ENCODE data around the gene BEAN1. TPM values are rescaled to one million over a fixed set of nuclear protein-coding genes. Genes with fewer than 3 reads are reported as not detected.

BEAN1 gene
- total and polyA plus RNA-seq, 9 of the 15 experiments (the other 6 are each of a cell fraction or from before 2014, with no cell fraction given), result not detected

DNA sequence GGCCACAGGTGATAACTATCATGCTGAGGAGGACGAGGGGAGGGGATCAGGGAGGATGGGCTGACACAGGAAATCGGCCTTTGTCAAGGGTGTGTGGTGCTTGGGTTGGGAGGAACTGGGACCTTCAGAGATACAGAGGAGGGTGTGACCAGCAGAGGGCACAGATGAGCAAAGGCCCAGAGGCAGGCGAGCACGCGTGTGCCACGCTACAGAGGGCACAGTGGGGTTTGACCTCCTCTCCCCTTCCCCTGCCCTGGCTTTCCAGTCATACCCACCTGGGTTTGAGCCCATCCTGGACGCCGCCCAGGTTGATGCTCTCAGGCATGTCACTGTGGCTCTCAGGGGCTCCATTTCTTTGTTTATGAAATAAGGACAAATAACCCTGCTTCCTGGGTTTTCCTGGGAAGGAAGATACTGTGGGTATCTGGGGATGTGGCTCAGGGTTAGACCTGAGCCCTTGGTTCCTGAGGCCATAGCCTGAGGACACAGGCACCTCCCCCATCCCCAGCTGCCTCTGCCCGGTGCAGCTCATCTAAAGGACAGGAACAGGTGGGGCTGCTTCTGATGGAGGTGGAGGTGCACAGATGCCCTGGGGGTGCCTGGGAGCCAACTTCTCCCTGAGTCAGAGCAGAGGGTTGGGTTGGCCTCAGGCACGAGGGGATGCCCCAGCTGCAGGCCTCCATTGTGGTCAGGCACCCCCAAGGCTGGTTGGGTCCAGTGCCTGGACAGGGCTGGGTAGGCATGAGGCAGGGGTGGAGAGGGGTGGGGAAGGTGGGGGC lies 51.8 kb downstream of the BEAN1 start (continued):
- TF ChIP-seq ZNF263 (CRISPR knock-in tag; IDR thresholded peaks at IDR 0.05; ENCODE audit: borderline replicate concordance) (peak; percentile 92), ZNF766 (CRISPR knock-in tag; conservative IDR thresholded peaks at IDR 0.05) (no peak), COPS2 (conservative IDR thresholded peaks at IDR 0.05) (no peak), SOX6 (IDR thresholded peaks at IDR 0.05) (no peak), GABPB2 (CRISPR knock-in tag; conservative IDR thresholded peaks at IDR 0.05) (no peak), CC2D1A (IDR thresholded peaks at IDR 0.05) (no peak), OTX1 (CRISPR knock-in tag; IDR thresholded peaks at IDR 0.05) (no peak), JUNB (CRISPR knock-in tag; conservative IDR thresholded peaks at IDR 0.05) (no peak), DMBX1 (CRISPR knock-in tag; IDR thresholded peaks at IDR 0.05; ENCODE audit: borderline replicate concordance) (no peak), TFAM (CRISPR knock-in tag; conservative IDR thresholded peaks at IDR 0.05) (no peak), RNF2 (IDR thresholded peaks at IDR 0.05) (no peak), IRF2 (CRISPR knock-in tag; IDR thresholded peaks at IDR 0.05) (no peak), POLR2AphosphoS2 (IDR thresholded peaks at IDR 0.05; ENCODE audit: low read length) (no peak), SRSF7 (optimal IDR thresholded peaks at IDR 0.05; ENCODE audit: low read depth, low read length) (no peak), MTA2 (IDR thresholded peaks at IDR 0.05; ENCODE audit: low read depth) (no peak), RAD51 (IDR thresholded peaks at IDR 0.05; ENCODE audit: borderline replicate concordance, low read depth) (no peak)
- TF ChIP-seq, protein P1, sequence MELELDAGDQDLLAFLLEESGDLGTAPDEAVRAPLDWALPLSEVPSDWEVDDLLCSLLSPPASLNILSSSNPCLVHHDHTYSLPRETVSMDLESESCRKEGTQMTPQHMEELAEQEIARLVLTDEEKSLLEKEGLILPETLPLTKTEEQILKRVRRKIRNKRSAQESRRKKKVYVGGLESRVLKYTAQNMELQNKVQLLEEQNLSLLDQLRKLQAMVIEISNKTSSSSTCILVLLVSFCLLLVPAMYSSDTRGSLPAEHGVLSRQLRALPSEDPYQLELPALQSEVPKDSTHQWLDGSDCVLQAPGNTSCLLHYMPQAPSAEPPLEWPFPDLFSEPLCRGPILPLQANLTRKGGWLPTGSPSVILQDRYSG (tag; conservative IDR thresholded peaks at IDR 0.05; ENCODE audit: low read depth), result no peak
- TF ChIP-seq, protein P2, sequence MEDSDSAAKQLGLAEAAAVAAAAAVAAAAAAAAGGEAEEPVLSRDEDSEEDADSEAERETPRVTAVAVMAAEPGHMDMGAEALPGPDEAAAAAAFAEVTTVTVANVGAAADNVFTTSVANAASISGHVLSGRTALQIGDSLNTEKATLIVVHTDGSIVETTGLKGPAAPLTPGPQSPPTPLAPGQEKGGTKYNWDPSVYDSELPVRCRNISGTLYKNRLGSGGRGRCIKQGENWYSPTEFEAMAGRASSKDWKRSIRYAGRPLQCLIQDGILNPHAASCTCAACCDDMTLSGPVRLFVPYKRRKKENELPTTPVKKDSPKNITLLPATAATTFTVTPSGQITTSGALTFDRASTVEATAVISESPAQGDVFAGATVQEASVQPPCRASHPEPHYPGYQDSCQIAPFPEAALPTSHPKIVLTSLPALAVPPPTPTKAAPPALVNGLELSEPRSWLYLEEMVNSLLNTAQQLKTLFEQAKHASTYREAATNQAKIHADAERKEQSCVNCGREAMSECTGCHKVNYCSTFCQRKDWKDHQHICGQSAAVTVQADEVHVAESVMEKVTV (CRISPR knock-in tag; IDR thresholded peaks at IDR 0.05), result no peak
- TF ChIP-seq, protein P3, sequence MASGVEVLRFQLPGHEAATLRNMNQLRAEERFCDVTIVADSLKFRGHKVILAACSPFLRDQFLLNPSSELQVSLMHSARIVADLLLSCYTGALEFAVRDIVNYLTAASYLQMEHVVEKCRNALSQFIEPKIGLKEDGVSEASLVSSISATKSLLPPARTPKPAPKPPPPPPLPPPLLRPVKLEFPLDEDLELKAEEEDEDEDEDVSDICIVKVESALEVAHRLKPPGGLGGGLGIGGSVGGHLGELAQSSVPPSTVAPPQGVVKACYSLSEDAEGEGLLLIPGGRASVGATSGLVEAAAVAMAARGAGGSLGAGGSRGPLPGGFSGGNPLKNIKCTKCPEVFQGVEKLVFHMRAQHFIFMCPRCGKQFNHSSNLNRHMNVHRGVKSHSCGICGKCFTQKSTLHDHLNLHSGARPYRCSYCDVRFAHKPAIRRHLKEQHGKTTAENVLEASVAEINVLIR (CRISPR knock-in tag; IDR thresholded peaks at IDR 0.05), result no peak

Measured in K562 (cell line).